Keratinocyte (primary cell): ENCODE data around the gene CXCR2. TPM values are rescaled to one million over a fixed set of nuclear protein-coding genes. Genes with fewer than 3 reads are reported as not detected.

Source experiments
- DNase-seq: peaks from one replicate; pipeline ENCODE4 v3.0.0-alpha.2; 2011; ENCODE audit warnings: low read depth, missing footprints, low spot score
- FAIRE-seq: peaks from 2 replicates; lab custom pipeline; 2011; peaks lifted over from hg19 to GRCh38; lab: Jason Lieb, UNC
- H2AFZ ChIP-seq: 2 replicates; pipeline ENCODE4 v1.6.0; 2012; ENCODE audit warnings: low read length, control low read depth, inconsistent platforms; ENCODE audit not compliant: control insufficient read depth
- H3K27ac ChIP-seq: 2 replicates; pipeline ENCODE4 v1.5.1; 2011; ENCODE audit warnings: low read length; ENCODE audit not compliant: control insufficient read depth, insufficient read depth
- H3K27me3 ChIP-seq: 3 replicates; pipeline ENCODE4 v1.6.0; 2011; ENCODE audit warnings: low read length; ENCODE audit not compliant: control insufficient read depth, insufficient read depth; ENCODE audit errors: extremely low read depth
- H3K36me3 ChIP-seq, 2 experiments: 2 replicates in 1 of 2; 3 replicates in 1 of 2; pipeline ENCODE4 v1.5.1; 2011; ENCODE audit warnings: low read length in 2 of 2, mild to moderate bottlenecking in 1 of 2; ENCODE audit not compliant: control insufficient read depth in 2 of 2, insufficient read depth in 2 of 2; ENCODE audit errors: extremely low read depth in 1 of 2
- H3K4me1 ChIP-seq: 3 replicates; pipeline ENCODE4 v1.5.1; 2011; ENCODE audit warnings: low read length; ENCODE audit not compliant: control insufficient read depth, insufficient read depth; ENCODE audit errors: extremely low read depth
- H3K4me2 ChIP-seq: 3 replicates; pipeline ENCODE4 v1.6.0; 2011; ENCODE audit warnings: low read depth, low read length; ENCODE audit not compliant: control insufficient read depth, insufficient read depth; ENCODE audit errors: extremely low read depth
- H3K4me3 ChIP-seq, 3 experiments: fragments of 200-600 bp in 1 of 3; sonication (generic) in 1 of 3; 2 replicates in 2 of 3; 3 replicates in 1 of 3; pipeline ENCODE4 v1.5.1; 2011 to 2016; ENCODE audit warnings: low read length in 3 of 3, mild to moderate bottlenecking in 3 of 3, control low read depth in 2 of 3, inconsistent platforms in 1 of 3, low read depth in 1 of 3, mixed read lengths in 1 of 3, mixed run types in 1 of 3, moderate library complexity in 1 of 3; ENCODE audit not compliant: control insufficient read depth in 2 of 3, insufficient read depth in 2 of 3; ENCODE audit errors: extremely low read depth in 1 of 3
- H3K79me2 ChIP-seq: 2 replicates; pipeline ENCODE4 v1.6.0; 2012; ENCODE audit warnings: low read length; ENCODE audit not compliant: control insufficient read depth, insufficient read depth
- H3K9ac ChIP-seq: 3 replicates; pipeline ENCODE4 v1.6.0; 2011; ENCODE audit warnings: low read length; ENCODE audit not compliant: control insufficient read depth, insufficient read depth; ENCODE audit errors: extremely low read depth
- H3K9me1 ChIP-seq: 3 replicates; pipeline ENCODE4 v1.6.0; 2011; ENCODE audit warnings: low read length; ENCODE audit not compliant: control insufficient read depth, insufficient read depth; ENCODE audit errors: extremely low read depth
- H3K9me3 ChIP-seq: 2 replicates; pipeline ENCODE4 v1.5.1; 2012; ENCODE audit warnings: low read depth, low read length; ENCODE audit not compliant: control insufficient read depth
- H4K20me1 ChIP-seq: 3 replicates; pipeline ENCODE4 v1.6.0; 2011; ENCODE audit warnings: low read length; ENCODE audit not compliant: control insufficient read depth, insufficient read depth; ENCODE audit errors: extremely low read depth
- CTCF ChIP-seq, 3 experiments: IDR thresholded peaks in 1 of 3; conservative IDR thresholded peaks in 1 of 3; optimal IDR thresholded peaks in 1 of 3; 2 replicates in 2 of 3; 3 replicates in 1 of 3; pipeline versions ENCODE3 to v1.5.1; 2011; ENCODE audit warnings: low read length in 3 of 3, mild to moderate bottlenecking in 3 of 3, moderate library complexity in 2 of 3, control low read depth in 1 of 3, inconsistent platforms in 1 of 3; ENCODE audit not compliant: insufficient read depth in 2 of 3; ENCODE audit errors: extremely low read depth in 1 of 3
- EZH2 ChIP-seq: IDR thresholded peaks from one replicate; pipeline ENCODE4 v1.6.1; 2012; ENCODE audit warnings: inconsistent platforms, mild to moderate bottlenecking, low read length, moderate library complexity
- dilution Hi-C: fragments of 300-500 bp; cut with MboI; formaldehyde crosslinking; loops from one replicate; pipeline ENCODE4 v1.7.0; 2020; ENCODE audit warnings: low sequenced_read_pairs; ENCODE audit not compliant: extremely low pct_ligation_motif_present
- polyA plus RNA-seq, 5 experiments: library from polyadenylated mRNA; depleted of rRNA in 3 of 5; stranded (reverse) in 3 of 5; stranded (forward) in 1 of 5; unstranded in 1 of 5; fragments of >200 nt; gene quantifications; 1 replicate in 1 of 5; 2 replicates in 3 of 5; 3 replicates in 1 of 5; pipeline versions ENCODE4 v1.2.1 to v1.2.3, GENCODE V29; 2011 to 2012; ENCODE audit warnings: missing spikeins in 2 of 5, low read depth in 1 of 5, low replicate concordance in 1 of 5

Gene CXCR2
- polyA plus RNA-seq, 1 donor (not counting 4 experiments of a cell fraction or from before 2014, with no cell fraction given) = 1.4 TPM

DNA sequence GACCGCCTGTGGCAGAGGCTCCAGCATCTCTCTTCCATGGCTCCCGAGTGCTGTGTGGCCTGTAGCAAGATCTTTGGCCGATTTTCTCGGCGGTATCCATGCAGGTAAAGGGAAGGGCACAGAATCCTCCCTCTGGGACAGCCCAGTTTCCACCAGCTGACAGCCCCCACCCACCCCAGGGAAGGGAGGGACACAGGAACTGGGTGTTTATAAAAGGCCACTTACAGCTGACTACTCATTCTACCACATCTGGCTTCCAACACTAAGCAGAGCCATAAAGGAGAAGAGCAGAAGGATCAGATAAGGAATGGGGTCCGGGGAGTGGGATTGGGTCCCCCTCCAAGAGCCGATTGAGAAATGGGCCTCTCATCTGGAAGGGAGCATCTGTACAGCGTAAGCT, 36.6 kb upstream of the CXCR2 start:
- Histone ChIP-seq H4K20me1 (no peaks in the 10 kb centered on the region), H2AFZ (no peak overlapping the region), H3K27me3 (peaks cover 14% of the 10 kb centered on the region), H3K9me3 (no peaks in the 10 kb centered on the region), H3K9ac (no peak overlapping the region), H3K27ac (no peak overlapping the region), H3K79me2 (no peaks in the 10 kb centered on the region), H3K36me3 (no peaks in the 10 kb centered on the region), H3K9me1 (no peaks in the 10 kb centered on the region), H3K4me3 (no peak overlapping the region), H3K4me2 (no peak overlapping the region), H3K4me1 (no peaks in the 10 kb centered on the region)
- DNase-seq (no peak), FAIRE-seq (no peak)
- TF ChIP-seq CTCF (optimal IDR thresholded peaks at IDR 0.05 in 1 of 3, IDR thresholded peaks at IDR 0.05 in 1 of 3, conservative IDR thresholded peaks at IDR 0.05 in 1 of 3; ENCODE audit: extremely low read depth in 1 of 3, insufficient read depth in 2 of 3, low read length in 3 of 3) (no peak), EZH2 (no peak)
- dilution Hi-C loops = no loop called here

GRCh38 chr2:218091746-218092145, 34.1 kb upstream of the CXCR2 start:
- H3K9me1 ChIP-seq = no peaks in the 10 kb centered on the region
- H3K27me3 ChIP-seq = peaks cover 14% of the 10 kb centered on the region
- FAIRE-seq (no peak), DNase-seq (no peak)
- no peak overlapping the region for H3K9ac ChIP-seq
- H3K36me3 ChIP-seq = no peaks in the 10 kb centered on the region
- no peak overlapping the region for H3K4me2 ChIP-seq
- dilution Hi-C loops = no loop called here
- no peaks in the 10 kb centered on the region for H3K4me1 ChIP-seq
- no peak overlapping the region for H3K27ac ChIP-seq
- H3K9me3 ChIP-seq = no peaks in the 10 kb centered on the region
- no peaks in the 10 kb centered on the region for H4K20me1 ChIP-seq
- no peaks in the 10 kb centered on the region for H3K79me2 ChIP-seq
- H2AFZ ChIP-seq = no peak overlapping the region
- TF ChIP-seq EZH2 (no peak), CTCF (optimal IDR thresholded peaks at IDR 0.05 in 1 of 3, IDR thresholded peaks at IDR 0.05 in 1 of 3, conservative IDR thresholded peaks at IDR 0.05 in 1 of 3; ENCODE audit: extremely low read depth in 1 of 3, insufficient read depth in 2 of 3, low read length in 3 of 3) (no peak)
- H3K4me3 ChIP-seq = no peak overlapping the region
